GM21390 (cell line): ENCODE measurements around the gene RNASET2.
"Not testable (repeated sequence)": the region's sequence is repeated elsewhere in the genome, so short reads cannot be mapped to it uniquely, and the experiment has no call there.

Experiments used
- ATAC-seq: cut with Tn5 transposase; IDR thresholded peaks from one replicate; pipeline ENCODE4 v1.9.1; 2021; ENCODE audit not compliant: unreplicated experiment

The RNASET2 gene

DNA sequence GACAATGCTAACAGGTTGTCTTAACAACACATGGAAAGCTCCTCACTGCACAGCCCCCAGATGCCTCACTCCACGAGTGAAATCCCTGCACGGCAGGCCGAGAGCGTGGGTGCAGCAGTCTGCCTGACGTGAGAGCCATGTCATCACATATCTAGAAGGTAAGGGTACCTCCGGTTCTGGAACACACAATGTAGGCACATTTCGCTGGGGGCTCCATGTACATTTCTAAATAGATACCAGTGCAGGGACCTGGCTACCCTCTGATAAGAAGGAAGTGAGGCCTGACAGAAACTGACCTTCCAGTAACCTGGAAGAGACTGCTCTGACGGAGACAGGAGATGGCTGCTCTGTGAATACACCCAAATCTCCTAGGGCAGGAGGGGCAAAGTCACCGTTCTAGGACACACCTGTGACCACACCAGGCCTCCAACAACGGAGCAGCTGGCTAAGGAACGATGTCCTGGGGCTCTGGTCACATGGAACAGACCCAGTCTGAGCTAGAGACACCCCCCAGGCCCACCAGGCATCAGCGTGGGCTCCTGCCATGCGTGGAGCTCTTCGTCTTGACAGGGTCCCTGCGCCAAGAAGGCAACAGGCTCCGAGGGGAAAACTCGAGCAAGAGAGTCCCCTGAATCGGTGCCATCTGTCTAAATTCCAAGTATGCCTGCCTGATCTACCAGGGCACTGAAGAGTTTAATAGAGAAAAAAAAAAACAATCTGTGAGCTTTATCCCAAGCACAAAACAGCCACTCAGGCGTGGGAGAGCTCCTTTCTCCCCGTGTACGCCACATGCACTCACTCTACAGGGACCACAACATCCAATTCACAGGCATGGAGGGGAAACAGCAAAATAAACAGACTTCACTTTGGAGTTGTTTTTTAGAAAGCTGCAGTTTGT is 27.5 kb downstream of the RNASET2 start:
- no peak for ATAC-seq

DNA sequence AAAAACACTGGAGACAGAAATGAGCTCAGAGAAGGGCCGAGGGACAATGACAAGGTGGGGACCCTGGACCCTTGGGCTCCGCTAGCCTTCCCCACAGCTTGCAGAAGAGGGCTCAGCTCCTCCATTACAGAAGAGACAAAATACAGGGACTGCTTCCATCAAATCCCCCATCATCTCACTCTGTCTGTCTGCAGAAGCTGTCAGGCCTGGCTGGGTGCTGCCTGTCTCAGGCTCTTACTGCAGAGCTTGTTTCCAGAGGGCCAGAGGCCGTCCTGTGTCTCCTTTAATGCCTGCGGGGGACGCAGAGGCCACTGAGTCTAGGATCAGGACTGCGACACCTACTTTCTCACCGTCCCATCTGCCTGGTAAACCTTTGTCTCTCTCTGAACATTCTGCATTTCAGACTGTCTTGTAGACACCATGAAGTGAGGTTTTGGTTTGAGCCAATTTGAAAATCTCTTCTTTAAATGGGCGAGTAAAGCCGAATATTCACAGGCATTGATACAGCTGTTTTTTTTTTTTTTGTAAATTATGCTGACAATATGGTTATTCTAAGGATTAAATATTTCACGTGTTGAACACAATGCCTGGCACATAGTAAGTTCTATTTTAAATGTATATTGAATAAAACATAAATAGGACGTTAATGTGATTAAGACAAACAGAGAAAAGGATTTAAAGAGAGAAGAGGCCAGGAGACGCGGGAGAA is 28.3 kb downstream of the RNASET2 start:
- ATAC-seq: no peak

DNA sequence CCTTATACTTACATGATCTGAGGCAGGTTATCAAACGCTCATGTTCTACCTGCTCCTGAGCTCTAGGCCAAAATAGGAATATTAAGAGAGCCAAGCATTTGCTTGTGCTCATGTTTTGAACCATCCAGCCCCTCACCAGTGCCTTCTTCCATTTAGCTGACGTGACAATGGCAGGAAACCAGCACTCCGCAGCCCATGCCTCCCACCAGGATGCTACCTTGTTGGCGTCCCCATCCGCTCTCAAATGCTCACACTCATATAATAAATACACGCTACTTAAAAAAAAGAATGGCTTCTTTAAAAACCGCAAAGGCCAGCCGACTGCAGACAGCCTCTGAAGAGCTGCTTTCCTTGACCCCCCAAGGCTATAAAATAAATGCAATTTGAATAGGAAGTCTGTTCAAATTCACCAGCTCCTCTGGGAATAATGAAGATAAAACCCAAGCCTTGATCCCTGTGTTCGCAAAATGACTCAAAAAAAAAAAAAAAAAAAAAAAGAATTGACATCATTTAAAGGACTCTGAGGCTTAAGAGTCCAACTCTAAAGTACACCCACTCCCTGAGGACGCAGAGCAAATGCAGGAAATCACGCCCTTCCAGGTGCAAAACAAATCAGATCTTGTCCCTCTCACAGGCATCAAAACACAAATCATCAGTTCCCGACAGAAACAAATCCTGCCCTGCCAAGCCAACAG is 29.0 kb downstream of the RNASET2 start:
- ATAC-seq: no peak

DNA sequence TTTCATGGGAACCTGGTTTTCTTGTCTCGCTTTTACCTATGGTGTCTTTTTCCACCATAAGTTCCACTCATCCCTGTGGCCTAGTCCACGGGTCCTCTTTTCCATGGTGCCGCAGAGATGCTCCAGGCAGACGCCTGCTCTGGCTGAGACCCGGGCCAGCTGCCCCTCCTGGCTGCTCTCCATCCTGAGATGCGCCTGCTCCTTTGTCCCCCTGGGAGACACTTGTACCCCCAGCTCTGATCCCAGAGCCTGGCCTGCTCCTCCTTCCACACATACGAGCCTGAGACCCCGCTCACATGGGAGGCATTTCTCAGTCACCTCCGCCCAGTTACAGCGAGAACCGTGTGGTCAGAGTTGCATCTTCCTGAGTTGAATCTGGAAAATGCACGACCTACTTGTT is 29.6 kb downstream of the RNASET2 start:
- no peak for ATAC-seq

DNA sequence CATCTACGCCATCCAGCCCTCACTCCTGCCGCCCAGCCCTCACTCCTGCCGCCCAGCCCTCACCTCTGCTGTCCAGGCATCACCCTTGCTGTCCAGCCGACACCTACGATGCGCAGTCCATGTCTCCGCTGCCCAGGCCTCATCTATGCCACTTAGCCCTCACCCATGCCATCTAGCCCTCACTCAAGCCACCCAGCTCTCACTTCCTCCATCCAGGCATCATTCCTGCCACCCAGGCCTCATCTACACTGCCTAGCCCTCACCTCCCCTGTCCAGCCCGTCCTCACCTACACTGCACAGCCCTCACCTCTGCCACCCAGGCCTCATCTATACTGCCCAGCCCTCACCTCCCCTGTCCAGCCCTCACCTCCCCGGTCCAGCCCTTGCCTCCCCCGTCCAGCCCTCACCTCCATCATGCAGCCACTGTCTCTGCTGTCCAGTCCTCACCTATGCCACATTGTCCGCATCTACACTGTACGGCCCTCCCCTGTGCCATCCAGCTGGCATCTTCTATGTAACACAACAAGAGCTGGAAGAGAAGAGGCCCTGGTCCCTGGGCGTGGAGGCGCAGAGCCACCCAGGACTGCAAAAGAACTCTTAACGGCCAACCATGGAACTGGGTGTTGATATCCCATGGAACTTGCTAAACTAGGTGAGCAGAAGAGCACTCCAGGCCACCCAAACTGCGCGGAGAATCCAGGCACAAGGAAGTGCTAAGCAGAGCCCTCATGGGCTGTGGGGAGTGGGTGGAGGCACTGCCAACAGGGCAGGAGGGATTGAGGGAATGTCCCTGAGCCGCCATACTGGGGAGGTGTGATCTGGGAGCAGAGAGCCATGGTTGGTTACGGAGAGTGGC is 31.0 kb downstream of the RNASET2 start:
- ATAC-seq: no peak

DNA sequence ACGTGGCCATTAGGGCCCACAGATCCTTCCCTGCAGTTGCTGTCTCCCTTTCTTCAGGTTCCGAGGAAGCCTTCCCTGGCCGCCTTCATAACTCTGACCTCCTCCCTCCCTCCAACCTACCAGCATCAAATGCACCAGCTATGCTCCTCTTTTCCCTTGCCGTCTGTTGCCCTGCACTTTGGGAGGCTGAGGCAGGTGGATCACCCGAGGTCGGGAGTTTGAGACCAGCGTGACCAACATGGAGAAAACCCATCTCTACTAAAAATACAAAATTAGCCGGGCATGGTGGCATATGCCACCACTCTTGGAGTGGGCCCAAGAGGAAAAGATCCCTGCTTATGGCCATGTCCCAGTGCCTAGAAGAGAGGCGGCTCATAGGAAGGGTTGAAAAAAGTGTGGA is 31.8 kb downstream of the RNASET2 start:
- ATAC-seq: no peak

DNA sequence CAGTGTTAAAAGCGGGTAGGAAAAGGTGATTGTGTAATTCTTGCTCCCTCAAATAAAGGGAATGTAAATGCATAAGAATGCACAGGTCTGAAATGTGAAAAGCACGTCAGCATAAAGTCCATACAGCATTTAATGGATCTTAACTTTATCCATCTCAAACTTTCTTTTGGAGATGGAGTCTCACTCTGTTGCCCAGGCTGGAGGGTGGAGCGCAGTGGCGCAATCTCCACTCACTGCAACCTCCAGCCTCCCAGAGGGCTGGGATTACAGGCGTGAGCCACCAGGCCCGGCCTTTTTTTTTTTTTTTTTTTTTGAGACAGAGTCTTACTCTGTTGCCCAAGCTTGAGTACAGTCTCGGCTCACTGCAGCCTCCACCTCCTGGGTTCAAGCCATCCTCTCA is 33.4 kb downstream of the RNASET2 start:
- ATAC-seq: no peak

DNA sequence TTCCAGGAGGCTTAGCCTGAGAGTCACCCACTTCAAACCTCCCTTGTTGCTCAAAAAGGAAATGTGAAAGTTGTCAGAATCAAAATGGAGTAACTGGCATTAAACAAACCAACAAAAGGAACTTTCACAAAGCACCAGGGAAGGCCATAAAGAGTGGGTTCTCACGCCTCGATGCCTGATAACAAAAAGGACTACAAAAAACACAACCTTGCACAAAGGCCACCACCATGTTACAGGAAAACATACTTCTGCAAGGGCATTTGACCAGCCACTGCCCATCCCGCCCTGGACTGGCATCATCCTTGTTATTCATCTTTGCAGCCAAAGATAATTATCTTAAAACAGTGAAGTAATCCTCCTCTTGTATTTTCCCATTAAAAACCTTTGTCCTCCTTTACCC is 34.8 kb downstream of the RNASET2 start:
- ATAC-seq: no peak

DNA sequence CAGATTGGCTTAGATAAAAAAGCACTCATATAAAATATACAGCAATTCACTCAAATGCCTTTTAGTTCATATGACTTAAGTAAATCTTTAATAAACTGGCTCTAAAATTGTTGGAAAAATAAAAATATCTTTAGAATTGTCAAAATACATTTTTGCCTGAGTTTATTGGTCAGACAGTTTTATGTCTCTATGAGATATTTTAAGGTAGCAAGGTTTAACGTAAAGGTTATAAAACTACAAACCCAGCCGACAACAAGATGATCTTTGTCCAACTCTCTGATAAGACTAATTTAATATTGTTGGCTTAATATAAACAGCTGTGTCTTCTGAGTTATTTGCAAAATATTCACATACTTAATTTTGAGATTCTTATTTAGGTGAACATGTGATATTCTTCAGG is 39.5 kb downstream of the RNASET2 start:
- no peak for ATAC-seq

DNA sequence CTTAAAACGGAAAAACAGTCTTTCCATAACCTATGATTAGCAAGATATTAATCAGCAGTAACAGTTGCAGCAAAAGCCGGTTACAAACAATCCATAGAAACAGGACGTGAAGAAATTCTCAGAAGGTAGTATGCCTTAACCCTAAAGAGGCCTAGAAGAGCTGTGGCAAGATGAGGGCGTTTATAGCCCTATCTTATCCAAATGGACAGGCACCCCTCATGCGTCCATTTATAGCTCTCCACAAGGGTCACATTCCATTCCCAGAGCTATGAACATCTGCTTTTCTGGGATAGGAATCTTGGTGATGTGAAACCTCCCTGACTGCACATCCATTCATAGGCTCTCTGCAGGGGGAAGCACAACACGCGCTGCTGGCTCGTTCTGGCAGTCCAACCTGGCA is 40.9 kb downstream of the RNASET2 start:
- not testable (repeated sequence) for ATAC-seq

DNA sequence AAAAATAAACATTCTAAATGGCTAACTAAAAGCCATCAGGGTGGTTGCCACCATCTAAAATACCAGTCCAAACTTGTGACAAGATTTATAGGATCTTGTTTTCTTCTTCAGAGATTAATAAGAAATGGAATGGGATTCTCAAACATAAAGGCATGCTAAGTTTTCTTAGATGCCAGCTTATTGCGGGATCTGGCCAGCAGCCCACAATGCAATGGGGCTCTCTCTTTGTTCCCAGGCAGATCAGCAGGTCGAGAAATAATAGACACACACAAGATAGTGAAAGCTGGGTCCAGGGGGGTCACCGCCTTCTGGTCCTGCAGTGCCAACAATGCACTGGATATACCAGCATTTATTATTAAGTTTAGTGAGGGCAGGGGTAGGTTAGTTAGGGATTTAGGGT is 41.4 kb downstream of the RNASET2 start:
- ATAC-seq: not testable (repeated sequence)

DNA sequence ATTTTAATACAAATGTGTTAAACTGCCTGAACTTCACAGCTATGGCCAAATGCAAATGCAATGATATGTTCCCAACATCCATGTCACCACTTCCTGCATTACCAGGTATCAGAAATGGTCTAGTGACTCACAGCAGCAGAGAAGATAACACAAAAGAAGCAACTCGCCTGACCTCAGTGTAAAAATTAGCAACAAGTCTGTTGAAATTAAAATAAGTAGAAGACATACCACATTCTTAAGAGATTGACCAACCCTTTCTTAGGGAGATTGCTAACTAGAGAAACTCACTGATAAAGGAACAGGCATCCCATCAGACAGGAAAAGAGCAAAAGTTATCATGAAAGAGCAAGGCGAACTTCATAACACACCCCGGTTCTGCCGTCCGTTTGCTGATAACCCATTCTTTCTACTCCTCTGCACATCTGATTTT is 45.1 kb downstream of the RNASET2 start:
- no peak for ATAC-seq

DNA sequence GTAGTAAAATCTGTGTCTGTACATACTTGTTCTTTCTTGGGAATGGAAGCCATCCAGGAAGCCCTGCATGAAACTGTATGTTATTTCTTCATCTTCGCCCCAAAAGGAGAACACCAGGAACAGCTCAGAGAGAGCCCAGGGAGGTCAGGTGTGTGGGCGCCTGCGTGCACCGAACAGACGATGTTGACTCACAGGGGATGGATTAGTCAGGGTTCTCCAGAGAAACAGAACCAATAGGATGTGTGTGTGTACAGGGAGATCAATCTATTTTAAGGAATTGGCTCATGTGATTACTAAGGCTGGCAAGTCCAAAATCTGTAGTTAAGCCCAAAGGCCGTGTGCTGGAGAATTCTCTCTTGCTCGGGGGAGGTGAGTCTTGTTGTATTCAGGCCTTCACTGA is 45.7 kb downstream of the RNASET2 start:
- no peak for ATAC-seq

DNA sequence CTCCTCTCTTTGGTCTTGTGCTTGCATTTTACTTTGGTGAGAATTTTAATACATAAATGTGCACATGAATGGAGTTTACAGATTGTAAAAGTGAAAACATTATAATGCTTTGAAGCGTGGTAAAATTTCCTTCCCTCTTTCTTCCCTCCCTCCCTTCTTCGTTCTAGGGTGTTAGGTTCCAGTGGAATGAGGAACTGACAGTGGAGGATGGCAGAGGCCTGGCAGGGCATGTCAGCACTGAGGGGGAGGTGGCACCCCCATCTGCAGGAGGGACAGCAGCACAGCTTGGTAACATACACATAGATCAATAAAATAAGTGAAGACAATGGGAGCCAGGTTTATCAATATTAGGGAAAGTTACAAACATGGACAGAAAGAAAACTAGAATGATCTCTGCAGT is 47.5 kb downstream of the RNASET2 start:
- no peak for ATAC-seq

DNA sequence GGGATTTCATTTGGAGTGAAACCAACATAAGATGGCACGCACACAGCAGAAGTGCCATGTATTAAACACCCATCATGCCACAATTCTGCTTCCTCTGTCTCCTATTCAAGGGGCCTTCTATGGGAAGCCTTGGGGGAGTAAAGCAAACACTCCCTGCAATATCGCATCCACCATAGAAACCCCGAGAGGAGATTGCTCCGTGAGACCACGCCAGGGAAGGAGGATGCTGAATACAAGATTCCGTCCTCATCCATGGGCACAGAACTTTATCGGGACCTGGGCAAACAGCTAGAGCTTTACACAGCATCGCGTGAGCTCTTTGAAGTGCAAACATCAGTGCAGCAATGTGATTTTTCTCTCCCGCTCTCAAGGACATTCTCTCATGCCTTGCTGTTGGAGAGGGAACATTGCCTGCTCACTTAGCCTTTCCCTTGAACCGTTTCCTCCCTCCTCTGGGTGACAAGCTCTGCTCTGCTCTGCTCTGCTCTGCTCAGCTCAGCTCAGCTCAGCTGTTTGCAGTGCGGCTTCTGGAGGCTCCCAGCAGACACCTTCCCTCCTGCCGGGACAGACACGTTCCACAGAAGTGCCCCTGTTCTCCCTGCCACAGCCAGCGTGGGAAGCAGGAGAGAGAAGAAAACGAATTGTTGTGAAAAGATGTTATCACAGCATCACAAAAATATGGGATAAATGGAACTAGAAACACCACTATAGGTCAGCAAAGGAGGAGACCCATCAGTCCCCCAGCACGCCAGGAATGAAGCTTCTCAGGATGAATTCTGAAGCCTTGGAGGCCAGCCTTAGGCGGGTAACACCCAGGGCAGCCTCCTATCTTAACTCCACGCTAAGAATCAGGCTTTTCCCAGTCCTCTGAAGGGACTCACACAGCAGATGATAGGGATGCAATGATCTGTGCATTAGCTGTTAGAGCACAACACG is 48.2 kb downstream of the RNASET2 start:
- ATAC-seq: no peak

DNA sequence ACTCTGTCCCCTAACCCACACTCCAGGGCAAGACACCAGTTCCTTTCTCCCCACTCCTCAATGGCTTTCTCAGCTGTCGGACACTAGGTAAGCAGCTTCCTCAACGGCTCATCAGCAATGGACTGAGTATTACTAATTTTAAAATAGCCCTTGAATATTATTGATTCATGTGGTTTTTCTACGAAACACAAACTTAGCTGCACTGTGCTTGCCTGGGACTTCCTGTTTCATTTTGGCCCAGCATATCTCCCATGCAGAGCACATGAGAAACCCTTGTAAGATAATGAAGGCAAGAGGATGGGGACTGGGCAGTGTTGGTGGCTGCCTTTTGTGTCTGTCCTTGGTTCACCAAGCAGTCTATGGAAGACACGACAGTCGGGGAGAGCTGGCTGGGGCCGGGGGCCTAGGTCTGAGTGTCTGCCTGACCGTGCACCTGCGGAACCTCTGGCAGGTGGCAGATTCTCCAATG is 48.9 kb downstream of the RNASET2 start:
- ATAC-seq: peak; percentile 93

DNA sequence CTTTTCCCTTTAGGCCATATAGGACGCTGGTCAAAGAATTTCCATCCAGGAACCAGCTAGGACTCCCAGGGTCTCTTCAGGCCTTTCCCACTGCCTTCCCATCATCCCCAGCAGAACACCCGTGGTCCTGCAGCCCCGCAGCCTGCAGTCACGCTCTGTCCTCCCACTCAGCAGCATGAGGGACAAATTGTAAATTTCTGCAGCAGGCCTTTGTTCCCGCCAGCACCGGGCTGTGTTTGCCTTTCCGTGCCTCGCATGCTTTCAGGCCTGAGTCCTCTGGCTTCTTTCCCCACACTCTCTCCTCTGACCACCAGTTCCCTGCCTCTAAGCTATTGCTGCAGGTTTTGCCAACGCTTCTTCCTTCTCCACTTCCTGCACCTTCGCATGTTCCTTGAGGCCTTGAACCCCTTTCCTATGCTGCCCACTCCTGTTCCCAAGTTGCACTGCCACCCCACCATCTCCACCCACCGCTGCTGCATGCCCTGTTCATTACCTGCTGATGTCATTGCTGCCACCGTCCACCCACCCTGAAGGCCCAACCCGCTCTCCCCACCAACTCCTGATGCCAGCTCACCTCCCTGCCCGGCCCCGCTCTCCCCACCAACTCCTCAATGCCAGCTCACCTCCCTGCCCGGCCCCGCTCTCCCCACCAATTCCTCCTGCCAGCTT is 49.8 kb downstream of the RNASET2 start:
- ATAC-seq: no peak

DNA sequence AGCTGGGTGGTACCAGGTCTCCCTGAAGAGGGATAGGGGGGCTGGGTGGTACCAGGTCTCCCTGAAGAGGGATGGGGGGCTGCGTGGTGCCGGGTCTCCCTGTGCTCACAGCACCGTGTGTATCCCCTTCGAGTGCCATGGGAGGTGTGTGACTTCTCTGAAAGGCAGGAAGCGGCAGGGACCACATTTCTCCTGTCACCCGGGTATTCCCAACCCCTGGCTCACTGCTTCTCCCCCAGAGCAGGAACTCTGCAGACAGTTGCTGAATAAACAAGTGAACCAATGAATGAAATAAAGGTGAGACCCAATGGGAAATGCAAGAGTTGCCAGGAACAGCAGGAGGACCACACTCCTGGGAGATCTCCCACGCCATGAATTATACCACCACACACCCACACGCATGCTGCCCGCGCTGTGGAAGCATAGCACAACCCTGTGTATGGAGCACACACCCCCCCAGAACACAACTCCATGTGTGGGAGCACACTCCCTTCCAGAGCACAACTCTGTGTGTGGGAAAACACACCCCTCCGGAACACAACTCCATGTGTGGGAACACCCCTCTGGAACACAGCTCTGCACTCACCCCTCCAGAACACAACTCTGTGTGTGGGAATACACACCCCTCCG is 50.7 kb downstream of the RNASET2 start:
- no peak for ATAC-seq

DNA sequence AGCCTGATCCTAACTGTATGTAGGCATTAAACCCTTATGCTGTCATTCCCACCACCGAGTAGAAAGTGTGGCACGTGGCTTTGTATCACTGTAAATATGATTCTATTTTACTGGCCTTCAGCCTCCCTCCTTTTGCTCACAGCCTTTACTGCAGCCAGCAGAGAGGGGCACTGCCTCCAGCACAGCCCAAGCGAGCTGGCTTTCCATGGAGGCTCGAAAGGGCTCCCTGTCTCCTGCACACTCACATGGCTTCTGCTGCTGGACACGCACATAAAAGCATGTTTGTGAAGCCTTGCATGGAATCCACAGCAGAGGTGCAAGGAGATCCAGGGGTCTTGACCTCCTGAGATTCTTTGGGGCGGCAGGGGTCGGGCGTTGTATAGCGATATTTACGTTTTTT is 51.3 kb downstream of the RNASET2 start:
- no peak for ATAC-seq
